ENCODE data around the gene MORN1. TPM values are rescaled to one million over a fixed set of nuclear protein-coding genes. Genes with fewer than 3 reads are reported as not detected.
"Not testable (repeated sequence)": the region's sequence is repeated elsewhere in the genome, so short reads cannot be mapped to it uniquely, and the experiment has no call there.

MORN1 gene
- total RNA-seq, 1 donor: 9.5 TPM

DNA sequence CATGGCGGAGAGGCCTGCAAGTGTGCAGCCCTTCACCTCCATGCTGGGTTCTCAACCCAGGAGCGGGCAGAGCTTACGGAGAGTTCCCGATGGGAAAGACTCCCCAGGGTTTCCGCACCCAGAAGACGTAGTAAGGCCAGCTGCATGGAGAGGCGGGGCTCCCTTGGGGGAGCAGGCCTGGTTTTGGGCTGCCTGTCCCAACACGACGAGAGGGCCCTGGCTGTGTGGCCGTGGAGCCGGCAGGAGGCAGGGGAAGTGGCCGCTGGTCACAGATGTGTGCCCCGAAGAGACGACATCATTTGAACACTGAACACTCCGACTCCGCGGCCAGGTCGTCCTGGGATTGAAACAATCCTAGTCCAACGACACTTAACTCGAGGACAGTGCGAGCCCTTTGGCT lies 57.0 kb downstream of the MORN1 start:
- TF ChIP-seq, protein P1, sequence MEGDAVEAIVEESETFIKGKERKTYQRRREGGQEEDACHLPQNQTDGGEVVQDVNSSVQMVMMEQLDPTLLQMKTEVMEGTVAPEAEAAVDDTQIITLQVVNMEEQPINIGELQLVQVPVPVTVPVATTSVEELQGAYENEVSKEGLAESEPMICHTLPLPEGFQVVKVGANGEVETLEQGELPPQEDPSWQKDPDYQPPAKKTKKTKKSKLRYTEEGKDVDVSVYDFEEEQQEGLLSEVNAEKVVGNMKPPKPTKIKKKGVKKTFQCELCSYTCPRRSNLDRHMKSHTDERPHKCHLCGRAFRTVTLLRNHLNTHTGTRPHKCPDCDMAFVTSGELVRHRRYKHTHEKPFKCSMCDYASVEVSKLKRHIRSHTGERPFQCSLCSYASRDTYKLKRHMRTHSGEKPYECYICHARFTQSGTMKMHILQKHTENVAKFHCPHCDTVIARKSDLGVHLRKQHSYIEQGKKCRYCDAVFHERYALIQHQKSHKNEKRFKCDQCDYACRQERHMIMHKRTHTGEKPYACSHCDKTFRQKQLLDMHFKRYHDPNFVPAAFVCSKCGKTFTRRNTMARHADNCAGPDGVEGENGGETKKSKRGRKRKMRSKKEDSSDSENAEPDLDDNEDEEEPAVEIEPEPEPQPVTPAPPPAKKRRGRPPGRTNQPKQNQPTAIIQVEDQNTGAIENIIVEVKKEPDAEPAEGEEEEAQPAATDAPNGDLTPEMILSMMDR (IDR thresholded peaks at IDR 0.05; ENCODE audit: insufficient read depth, low read depth, low read length): no peak
- DNase-seq (ENCODE audit: low read depth): no peak
- H3K4me3 ChIP-seq (ENCODE audit: low read depth, low read length): no peak overlapping the region

DNA sequence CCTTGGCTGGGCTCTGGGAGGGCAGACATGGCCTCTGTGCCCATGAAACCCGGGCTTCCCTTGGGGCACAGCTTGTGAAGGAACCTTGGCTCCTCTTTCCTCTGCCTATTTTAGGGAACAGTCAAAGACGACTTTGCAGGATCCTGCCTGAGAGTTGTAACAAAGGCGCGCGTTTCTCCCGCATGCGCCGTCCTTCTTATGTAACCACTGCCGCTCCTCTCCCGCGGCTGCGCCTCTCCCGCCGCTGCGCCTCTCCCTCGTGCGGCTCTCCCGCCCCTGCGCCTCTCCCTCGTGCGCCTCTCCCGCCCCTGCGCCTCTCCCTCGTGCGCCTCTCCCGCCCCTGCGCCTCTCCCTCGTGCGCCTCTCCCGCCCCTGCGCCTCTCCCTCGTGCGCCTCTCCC lies 59.8 kb downstream of the MORN1 start:
- not testable (repeated sequence) for DNase-seq (ENCODE audit: low read depth); H3K4me3 ChIP-seq (ENCODE audit: low read depth, low read length)

DNA sequence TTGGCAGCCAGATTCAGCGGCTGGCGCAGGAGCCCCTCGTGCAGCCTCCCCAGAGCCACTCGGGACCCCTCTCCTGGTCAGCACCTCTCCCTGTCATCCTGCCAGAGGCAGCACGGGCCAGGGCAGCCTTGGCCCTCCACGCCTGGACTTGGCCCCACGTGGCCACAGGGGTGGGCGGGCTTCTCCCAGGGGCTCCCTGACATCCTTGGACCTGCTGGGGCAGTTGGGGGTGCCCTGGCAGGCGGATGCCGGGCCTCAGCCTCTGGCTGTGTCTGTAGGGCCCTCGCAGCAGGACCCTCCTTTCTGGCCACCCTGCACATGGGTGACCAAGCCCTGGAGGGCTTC lies 60.2 kb downstream of the MORN1 start:
- DNase-seq (ENCODE audit: low read depth): no peak
- TF ChIP-seq, protein P1 (IDR thresholded peaks at IDR 0.05; ENCODE audit: insufficient read depth, low read depth, low read length): no peak
- H3K4me3 ChIP-seq (ENCODE audit: low read depth, low read length): no peak overlapping the region

DNA sequence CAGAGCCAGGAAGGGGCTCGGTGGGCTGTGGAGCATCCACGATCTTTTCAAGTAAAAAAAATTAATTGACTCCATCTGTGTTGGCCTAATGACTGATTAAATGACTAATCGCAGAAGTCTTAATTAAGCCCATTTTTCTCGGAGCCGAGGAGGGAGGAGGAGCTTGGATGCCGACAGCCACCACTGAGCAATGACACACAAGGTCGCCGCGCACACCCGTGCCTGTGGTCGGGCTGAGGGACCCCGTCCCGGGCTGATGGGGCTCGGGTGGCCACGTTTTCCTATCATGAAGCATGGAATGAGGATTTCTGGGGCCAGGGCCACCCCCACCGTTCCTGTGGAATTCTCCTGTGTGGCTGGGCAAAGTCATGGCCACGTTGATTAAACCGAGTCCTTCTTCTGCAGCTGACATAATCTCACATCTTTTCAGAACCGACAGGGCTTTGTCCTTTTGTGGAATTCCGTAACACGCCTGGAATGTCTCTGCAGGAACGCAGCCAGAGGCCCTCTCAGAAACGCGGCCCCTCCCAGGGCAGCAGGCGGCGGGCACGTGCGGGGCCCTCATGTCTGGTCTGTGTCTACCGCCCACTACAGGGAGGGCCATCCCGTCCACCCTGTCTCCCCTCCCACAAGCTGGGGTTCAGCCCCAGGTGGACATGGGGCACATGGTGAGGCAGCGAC lies 60.7 kb downstream of the MORN1 start:
- DNase-seq (ENCODE audit: low read depth): peak; percentile 80
- no peak overlapping the region for H3K4me3 ChIP-seq (ENCODE audit: low read depth, low read length)
- TF ChIP-seq, protein P1 (IDR thresholded peaks at IDR 0.05; ENCODE audit: insufficient read depth, low read depth, low read length): peak; percentile 8

DNA sequence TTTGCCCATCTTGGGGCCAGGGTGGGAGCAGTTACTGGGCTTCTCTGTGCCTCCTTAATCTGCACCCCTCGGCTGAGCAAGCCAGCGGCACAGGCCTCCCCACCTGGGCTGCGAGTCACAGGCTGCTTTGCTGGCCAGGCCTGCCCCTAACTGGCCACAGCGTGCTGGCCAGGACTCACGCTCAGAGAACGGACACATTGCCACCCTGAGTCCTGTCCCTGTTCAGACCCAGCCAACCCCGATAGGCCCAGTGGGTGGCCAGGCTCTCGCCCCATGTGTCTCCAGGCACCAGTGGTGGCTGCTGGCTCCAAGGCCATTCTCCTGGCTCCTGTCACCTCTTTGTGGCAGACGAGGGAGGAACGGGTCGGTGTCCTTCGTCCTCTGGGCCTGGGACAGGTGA lies 61.3 kb downstream of the MORN1 start:
- TF ChIP-seq, protein P1 (IDR thresholded peaks at IDR 0.05; ENCODE audit: insufficient read depth, low read depth, low read length): no peak
- no peak for DNase-seq (ENCODE audit: low read depth)
- no peak overlapping the region for H3K4me3 ChIP-seq (ENCODE audit: low read depth, low read length)

DNA sequence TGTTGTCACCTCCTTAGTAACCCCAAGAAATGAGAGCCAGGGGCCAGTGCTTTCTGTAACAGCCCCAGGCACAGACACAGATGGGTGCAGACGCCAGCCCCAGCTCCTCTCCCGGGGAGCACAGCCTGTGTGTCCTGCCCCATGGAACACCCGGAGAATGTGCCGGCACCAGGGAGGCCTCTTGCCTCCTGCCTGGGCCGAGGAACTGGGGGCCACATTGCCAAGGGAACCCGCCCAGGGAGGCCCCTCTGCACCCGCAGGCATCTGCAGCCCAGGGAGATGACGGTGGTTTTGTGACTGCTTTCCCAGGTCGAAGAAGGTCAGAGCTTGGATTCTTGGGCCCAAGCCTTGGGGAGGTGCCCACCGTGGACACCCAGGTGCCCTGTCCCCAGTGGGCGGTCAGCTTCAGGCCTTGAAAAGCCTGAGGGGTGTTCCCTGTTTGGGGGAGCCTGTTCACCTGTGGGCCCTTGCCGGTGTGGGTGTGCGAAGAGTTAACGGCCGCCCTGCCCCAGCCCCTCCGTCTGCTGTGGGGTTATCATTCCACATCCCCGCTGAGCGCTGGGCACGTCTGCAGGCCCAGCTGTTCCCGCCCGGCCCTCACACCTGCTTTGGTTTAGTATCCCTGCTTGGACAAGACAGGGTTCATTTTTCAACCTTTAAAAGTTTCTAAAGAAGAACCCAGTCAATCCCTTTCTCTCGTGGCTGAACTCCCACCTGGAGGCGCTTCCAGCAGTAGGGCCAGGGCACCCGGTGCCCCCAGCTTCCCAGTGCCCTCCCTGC lies 62.5 kb downstream of the MORN1 start:
- no peak overlapping the region for H3K4me3 ChIP-seq (ENCODE audit: low read depth, low read length)
- no peak for DNase-seq (ENCODE audit: low read depth)
- TF ChIP-seq, protein P1 (IDR thresholded peaks at IDR 0.05; ENCODE audit: insufficient read depth, low read depth, low read length): no peak

DNA sequence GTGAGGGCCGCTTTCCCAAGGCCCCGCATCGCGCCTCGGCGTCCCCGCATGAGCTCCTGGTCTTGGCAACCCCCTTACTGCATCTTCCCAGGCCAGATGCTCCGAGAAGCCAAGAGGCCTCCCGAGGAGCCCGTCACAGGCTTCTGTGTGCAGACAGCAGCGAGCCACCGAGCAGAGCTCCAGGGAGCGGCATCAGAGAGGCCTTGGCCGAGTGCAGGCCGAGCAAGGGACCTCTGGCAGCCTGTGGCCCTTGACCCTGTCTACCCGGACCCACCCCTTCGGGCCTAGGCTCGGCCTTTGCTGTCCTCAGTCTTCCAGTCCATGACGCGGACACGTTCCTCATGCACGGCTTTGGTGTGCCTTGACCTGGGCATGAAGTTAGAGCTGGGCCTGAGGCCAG lies 63.5 kb downstream of the MORN1 start:
- TF ChIP-seq, protein P1 (IDR thresholded peaks at IDR 0.05; ENCODE audit: insufficient read depth, low read depth, low read length): no peak
- no peak for DNase-seq (ENCODE audit: low read depth)
- no peak overlapping the region for H3K4me3 ChIP-seq (ENCODE audit: low read depth, low read length)

DNA sequence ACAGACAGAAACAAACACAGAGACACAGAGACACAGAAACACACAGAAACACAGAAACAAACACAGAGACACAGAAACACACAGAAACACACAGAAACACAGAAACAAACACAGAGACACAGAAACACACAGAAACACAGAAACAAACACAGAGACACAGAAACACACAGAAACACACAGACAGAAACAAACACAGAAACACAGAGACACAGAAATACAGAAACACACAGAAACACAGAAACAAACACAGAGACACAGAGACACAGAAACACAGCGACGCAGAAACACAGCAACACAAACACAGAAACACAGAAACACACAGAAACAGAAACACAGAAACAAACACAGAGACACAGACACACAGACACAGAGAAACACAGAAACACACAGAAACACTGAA lies 64.2 kb downstream of the MORN1 start:
- not testable (repeated sequence) for DNase-seq (ENCODE audit: low read depth); H3K4me3 ChIP-seq (ENCODE audit: low read depth, low read length)
